KBM-7 (cell line): ENCODE data around the gene SLC45A3.

Source experiments
- DNase-seq: peaks from one replicate; pipeline ENCODE4 v3.0.0-alpha.2; 2015
- in situ Hi-C: fragments of 300-500 bp; cut with MboI; formaldehyde crosslinking; loops from 2 replicates; pipeline ENCODE4 v1.14.3; 2020; ENCODE audit warnings: low sequenced_read_pairs, low pct_unique_long_range_greater_than_20kb, mixed read lengths

Gene SLC45A3

GRCh38 chr1:205670611-205671430 lies 9.5 kb downstream of the SLC45A3 start:
- DNase-seq = no peak
- in situ Hi-C loops = no loop called here

GRCh38 chr1:205670150-205670446 lies 10.2 kb downstream of the SLC45A3 start:
- in situ Hi-C loops = no loop called here
- no peak for DNase-seq

DNA sequence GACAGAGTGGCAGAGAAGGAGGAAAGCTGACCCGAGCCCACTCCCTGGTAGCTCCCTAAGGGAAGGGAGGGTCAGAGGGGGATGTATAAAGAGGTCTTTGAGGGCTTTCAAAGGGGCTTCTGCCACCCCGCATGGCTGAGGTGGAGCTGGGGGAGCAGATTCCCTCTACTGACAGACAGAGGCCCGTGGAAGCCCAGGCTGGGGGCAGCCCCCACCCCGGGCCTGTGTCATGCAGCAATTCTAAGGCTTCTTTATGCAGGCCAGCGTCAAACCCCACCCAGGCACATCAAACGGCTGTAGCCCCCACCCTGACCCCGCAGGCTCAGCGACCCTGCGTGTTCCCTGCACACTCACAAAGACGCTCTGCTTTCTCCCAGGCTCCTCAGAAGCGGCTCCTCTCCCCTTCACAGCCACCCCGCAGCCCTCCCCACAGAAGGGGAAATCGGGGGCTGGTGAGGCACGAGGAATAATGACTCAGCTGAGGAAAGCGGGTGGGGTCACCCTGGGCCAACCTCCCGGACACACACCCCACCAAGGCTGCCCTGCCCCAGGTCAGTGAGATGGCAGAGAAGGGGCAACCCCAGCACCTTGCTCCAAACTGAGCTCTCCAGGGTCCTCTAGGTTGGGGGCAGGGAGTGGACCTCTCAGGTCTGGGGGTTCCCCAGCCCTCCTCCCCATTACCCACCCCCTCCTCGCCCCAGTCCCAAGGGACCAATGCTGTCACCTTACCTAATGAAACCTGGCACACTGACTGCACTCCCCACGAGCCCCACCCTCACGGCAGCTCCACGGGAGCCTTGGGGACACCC lies 10.8 kb downstream of the SLC45A3 start:
- in situ Hi-C loops = no loop called here
- DNase-seq = no peak

DNA sequence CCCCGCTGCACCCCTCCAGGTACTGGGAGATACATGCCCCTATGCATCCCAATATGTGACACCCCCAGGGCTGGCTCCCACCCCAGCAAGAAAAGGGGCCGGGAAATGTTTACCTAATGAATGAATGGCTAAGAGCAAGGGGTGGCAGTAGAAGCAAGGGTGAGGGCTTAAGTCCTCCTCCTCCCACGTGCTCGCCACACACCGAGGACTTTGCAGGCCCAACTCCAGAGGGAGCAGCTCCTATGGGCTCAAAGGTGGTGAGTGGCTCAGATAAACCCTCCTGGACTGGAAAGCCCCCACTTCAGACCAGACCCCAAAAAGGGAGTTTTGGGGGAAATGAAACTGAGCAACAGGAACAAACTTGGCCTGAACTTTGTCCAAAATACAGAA lies 11.4 kb downstream of the SLC45A3 start:
- no peak for DNase-seq
- in situ Hi-C loops = no loop called here

GRCh38 chr1:205667909-205668643 lies 12.2 kb downstream of the SLC45A3 start:
- in situ Hi-C loops = no loop called here
- DNase-seq = no peak

GRCh38 chr1:205666372-205667166 lies 13.7 kb downstream of the SLC45A3 start:
- in situ Hi-C loops = no loop called here
- DNase-seq = no peak

DNA sequence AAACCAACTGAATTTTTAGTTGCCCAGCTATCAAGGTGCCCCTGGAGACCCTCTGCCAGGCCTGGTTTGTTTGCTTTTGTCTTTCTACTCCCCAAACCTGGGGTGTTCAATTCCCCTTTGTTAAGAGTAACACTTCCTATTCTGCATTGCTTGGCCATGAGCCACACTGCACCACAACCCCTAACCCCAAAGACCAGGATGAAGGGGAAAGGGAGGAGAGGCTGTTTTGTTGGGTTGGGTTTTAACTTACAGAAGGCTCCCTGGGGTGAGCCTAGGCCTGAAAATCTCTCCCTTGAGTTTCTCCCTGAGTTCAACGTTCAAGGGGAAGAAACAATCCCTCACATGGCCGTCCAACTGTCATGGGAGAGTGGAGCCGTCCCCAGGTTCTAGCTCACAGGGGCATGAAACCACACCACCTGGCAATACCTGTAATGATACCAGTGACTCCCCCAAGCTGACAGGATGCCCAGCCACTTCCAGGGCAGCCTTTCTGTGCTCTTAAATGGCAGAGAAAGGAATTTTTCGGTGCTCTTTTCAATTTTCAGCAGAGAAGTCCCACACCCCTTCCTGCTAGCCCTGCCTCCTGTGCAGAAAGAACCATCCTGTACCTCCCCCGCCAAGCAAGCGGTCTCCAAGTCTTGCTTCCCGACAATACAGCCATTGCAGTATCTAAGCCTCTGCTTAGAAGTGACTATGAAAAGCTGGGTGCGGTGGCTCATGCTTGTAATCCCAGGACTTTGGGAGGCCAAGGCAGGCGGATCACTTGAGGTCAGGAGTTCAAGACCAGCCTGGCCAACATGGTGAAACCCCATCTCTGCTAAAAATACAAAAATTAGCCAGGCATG lies 14.9 kb downstream of the SLC45A3 start:
- in situ Hi-C loops = no loop called here

GRCh38 chr1:205664399-205665017 lies 15.8 kb downstream of the SLC45A3 start:
- no peak for DNase-seq
- in situ Hi-C loops = no loop called here

More for the DNA sequence above, 14.9 kb downstream of the SLC45A3 start:
- DNase-seq = peak; percentile 66

DNA sequence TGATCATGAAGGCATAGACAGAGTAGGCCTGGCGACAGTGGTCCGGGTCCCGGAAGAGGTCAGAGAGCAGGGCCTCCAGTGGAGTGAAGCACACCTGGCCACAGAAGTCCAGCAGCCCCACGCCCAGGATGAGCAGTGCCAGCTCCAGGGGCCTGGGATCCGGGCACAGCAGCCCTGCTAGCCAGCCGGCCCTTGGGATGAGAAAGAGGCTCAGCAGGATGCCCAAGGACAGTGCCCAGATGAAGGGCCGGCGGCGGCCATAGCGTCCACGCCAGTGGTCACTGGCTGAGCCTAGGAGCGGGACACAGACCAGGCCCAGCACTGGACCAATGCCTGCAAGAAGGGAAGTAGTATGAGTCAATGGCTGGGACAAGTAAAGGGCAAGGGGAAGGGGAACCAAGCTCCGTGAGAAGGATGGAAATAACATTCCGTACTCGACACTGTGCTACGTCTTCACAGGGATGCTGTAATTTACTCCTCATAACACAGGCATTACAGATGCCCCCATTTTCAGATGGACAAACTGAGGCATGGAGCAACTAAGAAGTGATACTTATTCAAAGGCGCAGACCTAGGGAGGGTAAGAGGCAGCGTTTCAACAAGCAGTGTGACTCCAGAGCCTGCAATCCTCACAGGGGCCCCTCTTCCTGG lies 16.9 kb downstream of the SLC45A3 start:
- no peak for DNase-seq
- in situ Hi-C loops = no loop called here

DNA sequence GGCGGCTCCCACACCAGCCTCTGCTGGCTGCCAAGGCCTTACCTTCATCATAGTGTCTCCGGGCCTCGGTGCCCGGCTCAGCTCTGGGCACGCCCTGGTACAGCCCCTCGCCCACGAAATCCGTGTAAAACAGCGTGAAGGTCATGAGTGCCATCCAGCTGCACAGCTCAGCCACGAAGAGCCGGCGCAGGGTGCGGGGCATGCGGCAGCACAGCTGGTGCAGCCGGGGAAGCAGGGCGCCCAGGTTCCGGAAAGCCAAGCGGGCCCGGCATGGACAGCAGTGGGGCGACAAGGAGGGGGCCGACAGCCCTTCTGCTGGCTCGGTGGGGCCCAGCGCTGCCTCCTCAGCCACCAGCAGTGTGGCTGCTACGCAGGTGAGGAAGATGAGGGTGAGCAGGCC lies 17.5 kb downstream of the SLC45A3 start:
- no peak for DNase-seq
- in situ Hi-C loops = no loop called here

DNA sequence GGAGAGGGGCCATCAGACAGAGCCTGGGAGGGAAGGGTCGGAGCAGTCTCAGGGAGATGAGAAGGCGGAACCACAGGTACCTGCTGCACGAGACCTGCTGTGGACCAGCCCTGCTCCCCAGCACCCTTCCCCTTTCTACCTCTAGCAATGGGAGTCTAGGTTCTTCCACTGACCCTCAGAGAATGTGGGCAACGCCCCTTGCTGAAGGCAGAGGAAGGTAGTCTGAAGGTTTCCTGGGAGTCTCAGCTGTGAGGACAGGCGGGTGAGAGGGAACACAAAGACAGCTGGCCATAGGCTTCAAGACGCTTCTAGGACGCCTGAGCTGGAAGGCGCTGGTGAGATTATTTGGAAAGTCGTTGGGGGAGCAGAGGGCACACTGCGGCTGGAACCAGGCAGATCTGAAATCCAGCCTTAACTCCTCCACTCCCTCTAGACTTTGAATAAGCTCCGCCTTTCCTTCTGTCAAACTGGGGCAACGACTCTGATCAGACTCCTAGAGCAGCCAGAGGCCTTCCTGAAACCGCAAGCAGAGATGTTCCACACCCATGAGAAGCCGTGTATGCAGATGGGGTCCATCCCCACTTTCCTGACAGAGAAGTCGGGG lies 18.1 kb downstream of the SLC45A3 start:
- no peak for DNase-seq
- in situ Hi-C loops = no loop called here

DNA sequence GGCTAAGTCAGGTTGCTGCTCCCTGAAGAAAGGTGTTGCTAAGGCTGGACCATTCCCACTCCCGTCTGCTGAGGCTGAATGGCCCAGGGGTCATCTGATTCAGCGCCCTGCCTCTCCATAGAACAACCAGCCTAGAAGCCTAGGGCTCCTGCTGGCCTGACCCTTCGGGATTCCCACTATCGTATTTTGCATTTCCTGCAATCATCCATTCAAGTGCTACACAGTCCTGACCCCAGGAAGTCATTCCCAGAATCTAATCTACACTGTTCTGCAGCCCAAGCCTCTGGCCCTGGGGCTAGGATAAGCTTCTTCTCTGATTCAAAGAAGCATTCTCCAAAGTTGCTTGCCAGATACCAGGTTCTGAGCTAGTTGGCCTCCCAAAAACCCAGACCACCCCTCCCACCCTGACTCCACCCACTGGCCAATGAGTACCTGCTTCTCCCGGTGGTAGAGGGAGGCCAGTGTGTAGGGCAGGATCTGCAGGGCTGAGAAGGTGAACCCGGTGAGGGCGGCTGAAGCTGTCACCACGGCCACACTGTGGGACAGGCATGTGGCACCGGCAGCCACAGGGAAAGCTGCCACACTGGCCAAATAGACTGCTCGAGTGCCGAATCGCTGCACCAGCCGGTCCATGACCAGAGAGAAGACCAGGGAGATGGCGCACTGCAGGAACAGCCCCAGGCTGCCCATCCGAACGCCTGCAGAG lies 18.7 kb downstream of the SLC45A3 start:
- DNase-seq = no peak
- in situ Hi-C loops = no loop called here

- DNase-seq = no peak
- in situ Hi-C loops = no loop called here
Measured at GRCh38 chr1:205660361-205660760, 19.9 kb downstream of the SLC45A3 start.

- DNase-seq = peak; percentile 77
- in situ Hi-C loops = no loop called here
Measured at GRCh38 chr1:205658943-205659581, 21.2 kb downstream of the SLC45A3 start.

- in situ Hi-C loops = no loop called here
Measured at GRCh38 chr1:205656236-205656635, 24.1 kb downstream of the SLC45A3 start.

GRCh38 chr1:205652984-205653383 lies 27.3 kb downstream of the SLC45A3 start:
- DNase-seq = no peak
- in situ Hi-C loops = no loop called here

More at GRCh38 chr1:205656236-205656635, 24.1 kb downstream of the SLC45A3 start:
- no peak for DNase-seq
